ENCODE measurements around the gene NCAM2.

Gene NCAM2

DNA sequence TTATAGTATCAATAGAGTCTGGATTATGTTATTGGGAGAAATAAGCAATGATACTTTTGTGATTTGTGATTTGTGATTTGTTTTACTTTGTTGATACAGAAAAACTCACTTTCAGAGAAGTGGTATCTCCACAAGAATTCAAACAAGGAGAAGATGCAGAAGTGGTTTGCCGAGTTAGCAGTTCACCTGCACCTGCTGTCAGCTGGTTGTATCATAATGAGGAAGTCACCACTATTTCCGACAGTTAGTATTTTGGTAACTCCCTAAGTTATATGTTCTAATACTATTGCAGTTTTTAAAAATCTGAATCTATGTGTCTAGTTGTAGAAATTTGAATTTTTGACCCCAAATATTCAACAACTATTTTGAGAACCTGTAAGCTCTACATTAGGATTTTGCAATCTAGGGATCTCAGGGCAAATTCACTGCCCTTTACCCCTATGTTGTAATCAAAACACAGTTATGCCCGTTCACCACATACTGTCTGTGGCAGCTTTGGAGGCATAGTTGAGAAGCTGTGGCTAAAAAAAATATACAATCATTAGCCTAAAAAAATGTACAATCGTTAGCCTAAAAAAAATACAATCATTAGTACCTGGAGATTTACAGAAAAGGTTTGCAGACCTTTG is 288.1 kb downstream of the NCAM2 start:
- no peaks in the 10 kb centered on the region for H3K9me3 ChIP-seq
- no peak overlapping the region for H3K4me3 ChIP-seq
- no peaks in the 10 kb centered on the region for H3K27me3 ChIP-seq
- H3K36me3 ChIP-seq: no peaks in the 10 kb centered on the region
- no peak overlapping the region for H3K9ac ChIP-seq
- H3K4me1 ChIP-seq: no peaks in the 10 kb centered on the region
- no peak overlapping the region for H3K27ac ChIP-seq
- H3K4me2 ChIP-seq: no peak overlapping the region
- no peak for TF ChIP-seq Cebpa-rat (IDR thresholded peaks at IDR 0.05)
- no peaks in the 10 kb centered on the region for H4K20me1 ChIP-seq

DNA sequence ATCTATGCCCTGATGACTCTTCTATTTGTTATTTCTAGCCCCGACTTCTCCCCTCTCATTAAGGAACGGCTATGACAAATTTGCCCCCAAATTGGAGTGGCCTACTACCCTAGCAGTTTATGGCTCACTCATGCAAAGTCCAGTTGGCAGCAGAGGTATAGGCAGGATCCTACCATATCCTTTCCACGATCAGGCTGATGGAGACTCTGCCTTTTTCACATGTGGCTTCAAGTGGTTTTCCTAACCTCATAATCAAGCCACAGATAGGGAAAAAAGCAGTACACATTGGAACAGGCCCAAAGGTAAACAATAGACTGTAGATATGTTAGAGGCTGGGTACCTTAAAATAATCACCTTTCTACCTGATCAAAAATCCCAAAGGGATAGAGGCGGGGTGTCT is 292.5 kb downstream of the NCAM2 start:
- Histone ChIP-seq H3K9ac (no peak overlapping the region), H3K9me3 (no peaks in the 10 kb centered on the region), H3K36me3 (no peaks in the 10 kb centered on the region), H3K4me1 (no peaks in the 10 kb centered on the region), H3K27ac (no peak overlapping the region), H3K4me2 (no peak overlapping the region), H3K4me3 (no peak overlapping the region), H3K27me3 (no peaks in the 10 kb centered on the region), H4K20me1 (no peaks in the 10 kb centered on the region)
- TF ChIP-seq Cebpa-rat (IDR thresholded peaks at IDR 0.05): no peak

DNA sequence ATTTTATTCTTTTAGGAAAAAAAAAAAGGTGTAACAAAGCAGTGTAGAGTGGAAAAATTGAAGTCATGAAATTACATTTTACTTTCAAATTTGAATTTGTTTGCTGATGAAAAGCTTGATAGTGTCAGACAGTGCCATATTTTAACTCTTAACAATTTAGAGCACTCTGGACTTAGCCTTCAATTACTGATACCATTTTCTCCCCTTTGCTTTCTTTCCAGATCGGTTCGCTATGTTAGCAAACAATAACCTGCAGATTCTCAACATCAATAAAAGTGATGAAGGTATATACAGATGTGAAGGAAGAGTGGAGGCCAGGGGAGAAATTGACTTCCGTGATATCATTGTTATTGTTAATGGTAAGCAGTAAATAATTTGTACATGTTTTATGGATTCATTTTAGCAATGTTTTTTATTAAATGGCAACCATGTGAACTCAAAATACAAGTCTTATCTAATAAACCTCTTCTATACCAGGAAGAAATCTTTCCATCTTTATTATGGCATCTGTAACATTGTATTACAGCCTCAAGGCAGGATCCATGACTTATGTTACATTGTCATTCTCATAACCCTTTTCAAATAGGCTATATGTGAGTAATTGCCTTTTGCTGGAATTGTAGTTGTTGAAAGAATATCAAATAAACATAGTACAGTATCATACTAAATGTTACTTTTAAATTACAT is 293.8 kb downstream of the NCAM2 start:
- Histone ChIP-seq H3K9me3 (no peaks in the 10 kb centered on the region), H3K9ac (no peak overlapping the region), H3K36me3 (no peaks in the 10 kb centered on the region), H3K4me1 (no peaks in the 10 kb centered on the region), H3K4me2 (no peak overlapping the region), H3K27ac (no peak overlapping the region), H3K4me3 (no peak overlapping the region), H4K20me1 (no peaks in the 10 kb centered on the region), H3K27me3 (no peaks in the 10 kb centered on the region)
- no peak for TF ChIP-seq Cebpa-rat (IDR thresholded peaks at IDR 0.05)

DNA sequence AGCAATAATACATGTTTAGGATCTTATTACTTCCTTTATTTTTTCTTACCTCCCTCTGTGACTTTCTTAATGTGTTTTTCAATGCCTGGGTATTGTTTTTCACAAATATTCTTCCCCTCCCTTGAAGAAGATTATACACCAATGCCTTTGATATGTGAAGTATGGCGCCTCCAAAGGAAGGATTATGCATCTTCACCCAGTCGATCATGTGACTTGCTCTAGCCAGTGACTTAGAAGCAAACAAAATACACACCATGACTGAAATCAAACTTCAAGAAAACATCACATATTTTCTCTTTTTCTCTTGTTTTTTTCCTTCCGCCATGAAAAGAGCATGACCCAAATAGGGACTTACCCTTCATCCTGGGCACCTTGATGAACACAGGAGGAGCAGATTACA is 297.1 kb downstream of the NCAM2 start:
- no peak overlapping the region for H3K9ac ChIP-seq
- H3K27ac ChIP-seq: no peak overlapping the region
- H3K4me3 ChIP-seq: no peak overlapping the region
- no peaks in the 10 kb centered on the region for H3K36me3 ChIP-seq
- no peaks in the 10 kb centered on the region for H3K9me3 ChIP-seq
- TF ChIP-seq Cebpa-rat (IDR thresholded peaks at IDR 0.05): no peak
- no peaks in the 10 kb centered on the region for H3K4me1 ChIP-seq
- no peaks in the 10 kb centered on the region for H4K20me1 ChIP-seq
- H3K4me2 ChIP-seq: no peak overlapping the region
- no peaks in the 10 kb centered on the region for H3K27me3 ChIP-seq

DNA sequence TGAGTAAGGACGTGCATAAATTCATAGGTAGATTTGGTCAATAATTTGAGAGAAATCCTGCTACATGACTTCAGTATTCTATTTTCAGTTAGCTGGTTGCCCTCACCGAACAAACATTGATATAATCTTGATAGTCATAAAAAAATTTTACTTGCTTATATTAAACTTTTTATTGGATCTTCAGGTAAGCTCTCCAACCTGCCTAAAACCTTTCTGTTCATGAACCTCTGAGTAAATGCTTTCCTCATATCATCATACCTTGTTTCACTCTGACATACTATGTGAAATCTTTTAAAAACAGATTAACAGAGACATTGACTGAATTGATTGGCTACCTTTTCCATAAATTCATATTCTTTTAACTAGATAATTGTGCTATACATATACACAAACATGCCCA is 299.0 kb downstream of the NCAM2 start:
- Histone ChIP-seq H3K4me2 (no peak overlapping the region), H3K27ac (no peak overlapping the region), H3K36me3 (no peaks in the 10 kb centered on the region), H3K4me1 (no peaks in the 10 kb centered on the region), H3K27me3 (no peaks in the 10 kb centered on the region), H3K9ac (no peak overlapping the region), H3K9me3 (no peaks in the 10 kb centered on the region), H4K20me1 (no peaks in the 10 kb centered on the region), H3K4me3 (no peak overlapping the region)
- no peak for TF ChIP-seq Cebpa-rat (IDR thresholded peaks at IDR 0.05)

DNA sequence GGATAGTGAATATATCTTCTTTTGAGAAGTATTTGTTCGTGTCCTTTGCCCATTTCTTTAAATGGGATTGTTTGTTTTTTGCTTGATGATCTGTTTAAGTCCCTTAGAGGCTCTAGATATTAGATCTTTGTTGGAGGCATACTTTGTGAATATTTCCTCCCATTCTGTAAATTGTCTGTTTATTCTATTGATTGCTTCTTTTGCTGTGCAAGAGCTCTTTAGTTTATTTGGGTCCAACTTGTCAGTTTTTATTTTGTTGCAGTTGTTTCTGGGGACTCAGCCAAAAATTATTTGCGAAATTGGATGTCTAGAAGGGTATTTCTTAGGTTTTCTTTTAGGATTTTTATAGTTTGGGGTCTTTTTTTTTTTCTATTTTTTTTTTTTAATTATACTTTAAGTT is 302.8 kb downstream of the NCAM2 start:
- TF ChIP-seq Cebpa-rat (IDR thresholded peaks at IDR 0.05): no peak
- H3K27me3 ChIP-seq: no peaks in the 10 kb centered on the region
- no peak overlapping the region for H3K9ac ChIP-seq
- H3K36me3 ChIP-seq: no peaks in the 10 kb centered on the region
- no peak overlapping the region for H3K4me3 ChIP-seq
- no peak overlapping the region for H3K4me2 ChIP-seq
- H3K9me3 ChIP-seq: no peaks in the 10 kb centered on the region
- no peak overlapping the region for H3K27ac ChIP-seq
- no peaks in the 10 kb centered on the region for H4K20me1 ChIP-seq
- H3K4me1 ChIP-seq: no peaks in the 10 kb centered on the region

DNA sequence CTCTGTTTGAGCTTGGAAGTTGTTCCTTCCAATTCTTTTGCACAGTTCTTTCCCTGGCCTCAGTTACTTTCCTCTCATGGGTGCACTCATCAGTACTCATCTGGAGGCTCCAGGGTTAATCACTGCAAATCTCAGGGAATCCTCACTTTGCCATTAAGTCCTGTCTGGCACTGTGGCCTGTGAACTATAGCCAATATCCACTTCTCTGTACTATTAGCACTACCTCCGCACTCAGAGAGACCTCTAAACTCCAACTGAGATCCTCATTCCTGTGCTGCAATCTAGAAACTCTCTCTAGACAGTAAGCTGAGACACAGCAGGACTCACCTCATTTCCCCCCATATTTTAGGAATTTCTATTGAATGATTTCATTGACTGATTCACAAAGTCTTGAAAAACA is 311.3 kb downstream of the NCAM2 start:
- no peaks in the 10 kb centered on the region for H3K27me3 ChIP-seq
- no peak overlapping the region for H3K4me3 ChIP-seq
- TF ChIP-seq Cebpa-rat (IDR thresholded peaks at IDR 0.05): no peak
- no peak overlapping the region for H3K27ac ChIP-seq
- H3K9me3 ChIP-seq: no peaks in the 10 kb centered on the region
- no peak overlapping the region for H3K9ac ChIP-seq
- no peaks in the 10 kb centered on the region for H4K20me1 ChIP-seq
- no peaks in the 10 kb centered on the region for H3K36me3 ChIP-seq
- no peak overlapping the region for H3K4me2 ChIP-seq
- H3K4me1 ChIP-seq: no peaks in the 10 kb centered on the region

DNA sequence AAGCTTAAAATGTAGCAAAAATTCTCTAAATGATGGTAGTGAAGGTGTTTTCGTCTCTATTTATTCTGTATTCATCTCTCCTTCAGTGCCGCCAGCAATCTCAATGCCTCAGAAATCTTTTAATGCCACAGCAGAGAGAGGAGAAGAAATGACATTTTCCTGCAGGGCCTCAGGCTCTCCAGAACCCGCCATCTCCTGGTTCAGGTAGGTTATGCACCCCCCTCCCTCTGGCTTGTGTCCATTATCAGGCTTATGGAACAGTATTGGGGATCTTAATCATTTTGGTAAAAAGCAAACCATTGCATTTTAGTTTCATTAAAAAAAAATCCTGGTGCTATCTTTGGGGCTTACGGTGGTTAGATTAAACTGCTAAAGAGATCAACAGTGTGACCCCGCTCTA is 326.1 kb downstream of the NCAM2 start:
- Histone ChIP-seq H3K9me3 (no peaks in the 10 kb centered on the region), H3K27ac (no peak overlapping the region), H3K4me2 (no peak overlapping the region), H3K27me3 (no peaks in the 10 kb centered on the region), H3K4me1 (no peaks in the 10 kb centered on the region), H3K36me3 (no peaks in the 10 kb centered on the region), H3K4me3 (no peak overlapping the region), H3K9ac (no peak overlapping the region), H4K20me1 (no peaks in the 10 kb centered on the region)
- TF ChIP-seq Cebpa-rat (IDR thresholded peaks at IDR 0.05): no peak

DNA sequence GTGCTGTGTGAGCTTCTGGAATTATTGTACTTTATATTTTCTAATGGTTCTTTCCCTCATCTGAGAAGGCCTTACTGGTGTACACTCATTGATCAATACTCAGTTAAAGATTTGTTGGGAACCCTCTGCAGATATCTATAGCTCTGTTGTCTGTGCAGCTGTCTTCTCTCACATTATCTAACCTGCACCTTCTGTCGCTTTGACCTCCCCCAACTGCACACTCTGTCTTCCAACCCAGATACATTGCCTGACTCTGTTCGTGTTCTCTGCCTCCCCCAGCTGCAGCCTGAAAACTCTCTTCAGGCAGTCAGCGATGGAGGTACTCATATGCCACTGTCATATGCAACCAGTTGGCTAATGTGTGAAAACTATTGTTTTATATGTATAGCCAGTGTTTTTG is 334.3 kb downstream of the NCAM2 start:
- no peaks in the 10 kb centered on the region for H3K9me3 ChIP-seq

DNA sequence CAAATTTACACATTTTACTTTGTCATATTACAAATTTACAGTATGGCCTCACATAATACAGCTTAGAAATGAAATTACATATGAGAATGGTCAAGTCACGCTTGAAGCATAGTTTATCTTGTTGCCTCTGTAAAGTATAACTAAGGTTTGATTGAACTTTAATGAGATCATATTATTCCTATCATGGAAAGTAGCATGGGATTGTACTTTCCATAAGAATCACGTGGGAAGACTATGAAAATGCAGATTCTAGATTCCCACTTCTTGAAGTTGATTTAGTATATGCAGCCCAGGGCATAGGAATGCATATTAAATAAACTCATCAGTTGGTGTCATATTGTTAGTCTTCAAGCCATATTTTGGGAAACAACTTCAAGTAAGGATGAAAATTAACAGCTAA is 342.8 kb downstream of the NCAM2 start:
- Histone ChIP-seq H3K4me1 (no peaks in the 10 kb centered on the region), H4K20me1 (no peaks in the 10 kb centered on the region), H3K27ac (no peak overlapping the region), H3K36me3 (no peaks in the 10 kb centered on the region), H3K4me3 (no peak overlapping the region), H3K9me3 (peaks cover 14% of the 10 kb centered on the region), H3K9ac (no peak overlapping the region), H3K27me3 (no peaks in the 10 kb centered on the region), H3K4me2 (no peak overlapping the region)
- TF ChIP-seq Cebpa-rat (IDR thresholded peaks at IDR 0.05): no peak

More for the DNA sequence above, 334.3 kb downstream of the NCAM2 start:
- Histone ChIP-seq H3K36me3 (no peaks in the 10 kb centered on the region), H3K4me1 (no peaks in the 10 kb centered on the region), H4K20me1 (no peaks in the 10 kb centered on the region), H3K4me3 (no peak overlapping the region), H3K9ac (no peak overlapping the region), H3K4me2 (no peak overlapping the region), H3K27me3 (no peaks in the 10 kb centered on the region), H3K27ac (no peak overlapping the region)
- TF ChIP-seq Cebpa-rat (IDR thresholded peaks at IDR 0.05): no peak
